HG02981 (cell line): ENCODE measurements around the gene TMEM17.

Experiments used
- ATAC-seq: cut with Tn5 transposase; IDR thresholded peaks from one replicate; pipeline ENCODE4 v1.9.1; 2021; ENCODE audit warnings: mild to moderate bottlenecking, moderate library complexity; ENCODE audit not compliant: unreplicated experiment

The TMEM17 gene

GRCh38 chr2:62474176-62474575, 31.8 kb downstream of the TMEM17 start:
- no peak for ATAC-seq

- no peak for ATAC-seq
These were observed 32.7 kb downstream of the TMEM17 start for GRCh38 chr2:62473246-62473827.

- no peak for ATAC-seq
These were observed 33.7 kb downstream of the TMEM17 start for GRCh38 chr2:62472312-62472711.

GRCh38 chr2:62471816-62472215, 34.2 kb downstream of the TMEM17 start:
- no peak for ATAC-seq

GRCh38 chr2:62471404-62471803, 34.6 kb downstream of the TMEM17 start:
- no peak for ATAC-seq

GRCh38 chr2:62469548-62469947, 36.4 kb downstream of the TMEM17 start:
- no peak for ATAC-seq

GRCh38 chr2:62469114-62469513, 36.9 kb downstream of the TMEM17 start:
- ATAC-seq: no peak

- ATAC-seq: no peak
These were observed 38.3 kb downstream of the TMEM17 start for GRCh38 chr2:62467475-62468321.

- no peak for ATAC-seq
These were observed 38.9 kb downstream of the TMEM17 start for GRCh38 chr2:62467100-62467474.

- ATAC-seq: no peak
These were observed 39.5 kb downstream of the TMEM17 start for GRCh38 chr2:62466503-62466854.

GRCh38 chr2:62465741-62466502, 40.1 kb downstream of the TMEM17 start:
- ATAC-seq: no peak

GRCh38 chr2:62465039-62465740, 40.8 kb downstream of the TMEM17 start:
- no peak for ATAC-seq

- no peak for ATAC-seq
These were observed 41.6 kb downstream of the TMEM17 start for GRCh38 chr2:62464221-62465007.

GRCh38 chr2:62462211-62462610, 43.8 kb downstream of the TMEM17 start:
- ATAC-seq: no peak

- no peak for ATAC-seq
These were observed 44.3 kb downstream of the TMEM17 start for GRCh38 chr2:62461707-62462106.

GRCh38 chr2:62461017-62461553, 44.9 kb downstream of the TMEM17 start:
- ATAC-seq: no peak

- ATAC-seq: no peak
These were observed 45.8 kb downstream of the TMEM17 start for GRCh38 chr2:62460175-62460574.

- ATAC-seq: no peak
These were observed 46.3 kb downstream of the TMEM17 start for GRCh38 chr2:62459672-62460071.

GRCh38 chr2:62459106-62459505, 46.9 kb downstream of the TMEM17 start:
- ATAC-seq: no peak

GRCh38 chr2:62458671-62459081, 47.3 kb downstream of the TMEM17 start:
- no peak for ATAC-seq
